Measurements from ENCODE around the gene ALPK1. TPM values are rescaled to one million over a fixed set of nuclear protein-coding genes. Genes with fewer than 3 reads are reported as not detected.

The ALPK1 gene
- total RNA-seq, 4 donors from 2014 or later: 1.8 to 12.6 (median 3.3) TPM

- no peaks in the 10 kb centered on the region for H3K9me3 ChIP-seq
- intact Hi-C loops (cut with DNase I; ENCODE audit: low total_unique reads) (no loop called here), in situ Hi-C loops (cut with MboI; ENCODE audit: low sequenced_read_pairs in 4 of 4) (no loop called here)
- H3K36me3 ChIP-seq: no peaks in the 10 kb centered on the region
- H3K4me3 ChIP-seq: no peak overlapping the region
- no peaks in the 10 kb centered on the region for H3K27me3 ChIP-seq
- DNase-seq (no peak), ATAC-seq (no peak)
- H3K27ac ChIP-seq: no peak overlapping the region
- TF ChIP-seq CTCF (IDR thresholded peaks at IDR 0.05 in 4 of 5, conservative IDR thresholded peaks at IDR 0.05 in 1 of 5): no peak
- TF ChIP-seq POLR2A (IDR thresholded peaks at IDR 0.05): no peak
- no peaks in the 10 kb centered on the region for H3K4me1 ChIP-seq
Observed at GRCh38 chr4:112357453-112357852, 60.3 kb downstream of the ALPK1 start.

- no peak for DNase-seq
- TF ChIP-seq POLR2A (IDR thresholded peaks at IDR 0.05) (no peak), CTCF (IDR thresholded peaks at IDR 0.05 in 4 of 5, conservative IDR thresholded peaks at IDR 0.05 in 1 of 5) (no peak)
- no peaks in the 10 kb centered on the region for H3K36me3 ChIP-seq
- in situ Hi-C loops (cut with MboI; ENCODE audit: low sequenced_read_pairs in 4 of 4): no loop called here
- intact Hi-C loops (cut with DNase I; ENCODE audit: low total_unique reads): no loop called here
- no peaks in the 10 kb centered on the region for H3K27me3 ChIP-seq
- no peak overlapping the region for H3K27ac ChIP-seq
- H3K4me3 ChIP-seq: no peak overlapping the region
- H3K9me3 ChIP-seq: no peaks in the 10 kb centered on the region
- H3K4me1 ChIP-seq: no peaks in the 10 kb centered on the region
- ATAC-seq: no peak
Observed at GRCh38 chr4:112357897-112358296, 60.7 kb downstream of the ALPK1 start.

GRCh38 chr4:112358415-112358814 lies 61.2 kb downstream of the ALPK1 start:
- Histone ChIP-seq H3K9me3 (no peaks in the 10 kb centered on the region), H3K4me1 (no peaks in the 10 kb centered on the region), H3K27ac (no peak overlapping the region), H3K4me3 (no peak overlapping the region), H3K27me3 (no peaks in the 10 kb centered on the region), H3K36me3 (no peaks in the 10 kb centered on the region)
- TF ChIP-seq POLR2A (IDR thresholded peaks at IDR 0.05): no peak
- no peak for TF ChIP-seq CTCF (IDR thresholded peaks at IDR 0.05 in 4 of 5, conservative IDR thresholded peaks at IDR 0.05 in 1 of 5)
- in situ Hi-C loops (cut with MboI; ENCODE audit: low sequenced_read_pairs in 4 of 4) (no loop called here), intact Hi-C loops (cut with DNase I; ENCODE audit: low total_unique reads) (no loop called here)
- DNase-seq (no peak), ATAC-seq (no peak)

GRCh38 chr4:112358952-112359749 lies 62.0 kb downstream of the ALPK1 start:
- H3K9me3 ChIP-seq: no peaks in the 10 kb centered on the region
- H3K4me3 ChIP-seq: no peak overlapping the region
- in situ Hi-C loops (cut with MboI; ENCODE audit: low sequenced_read_pairs in 4 of 4) (no loop called here), intact Hi-C loops (cut with DNase I; ENCODE audit: low total_unique reads) (no loop called here)
- H3K27me3 ChIP-seq: no peaks in the 10 kb centered on the region
- DNase-seq: no peak
- H3K36me3 ChIP-seq: no peaks in the 10 kb centered on the region
- no peak for ATAC-seq
- no peak overlapping the region for H3K27ac ChIP-seq
- no peaks in the 10 kb centered on the region for H3K4me1 ChIP-seq
- TF ChIP-seq CTCF (IDR thresholded peaks at IDR 0.05 in 4 of 5, conservative IDR thresholded peaks at IDR 0.05 in 1 of 5) (no peak), POLR2A (IDR thresholded peaks at IDR 0.05) (no peak)

Data from gastrocnemius medialis (tissue), 4 donors.